Activated CD4-positive, alpha-beta T cell treated with anti-CD3 and anti-CD28 coated beads, Interleukin-2, amount 50 U/mL, for 16 hours (primary cell): ENCODE measurements around the gene LHX4.
A peak's percentile ranks its signal among the peaks of the same experiment; 100 is the strongest.
"Not testable (repeated sequence)": the region's sequence is repeated elsewhere in the genome, so short reads cannot be mapped to it uniquely, and the experiment has no call there.

ENCODE experiments used
- DNase-seq: peaks from one replicate; pipeline ENCODE4 v3.0.0-alpha.2; 2020

LHX4 gene

GRCh38 chr1:180198196-180198595 lies 31.9 kb upstream of the LHX4 start:
- no peak for DNase-seq

GRCh38 chr1:180198611-180199010 lies 31.5 kb upstream of the LHX4 start:
- DNase-seq: no peak

GRCh38 chr1:180199018-180199417 lies 31.0 kb upstream of the LHX4 start:
- no peak for DNase-seq

GRCh38 chr1:180201451-180202200 lies 28.4 kb upstream of the LHX4 start:
- DNase-seq: no peak

GRCh38 chr1:180202588-180202987 lies 27.5 kb upstream of the LHX4 start:
- DNase-seq: not testable (repeated sequence)

GRCh38 chr1:180204231-180204630 lies 25.8 kb upstream of the LHX4 start:
- no peak for DNase-seq

- no peak for DNase-seq
Measured at GRCh38 chr1:180206581-180206980, 23.5 kb upstream of the LHX4 start.

GRCh38 chr1:180208264-180208663 lies 21.8 kb upstream of the LHX4 start:
- DNase-seq: no peak

- DNase-seq: no peak
Measured at GRCh38 chr1:180210008-180210620, 19.9 kb upstream of the LHX4 start.

- no peak for DNase-seq
Measured at GRCh38 chr1:180211156-180211859, 18.8 kb upstream of the LHX4 start.

GRCh38 chr1:180211860-180212229 lies 18.2 kb upstream of the LHX4 start:
- no peak for DNase-seq

- peak; percentile 84 for DNase-seq
Measured at GRCh38 chr1:180213401-180214170, 16.5 kb upstream of the LHX4 start.

- DNase-seq: no peak
Measured at GRCh38 chr1:180215856-180216625, 14.0 kb upstream of the LHX4 start.

GRCh38 chr1:180217006-180217405 lies 13.1 kb upstream of the LHX4 start:
- no peak for DNase-seq

- DNase-seq: no peak
Measured at GRCh38 chr1:180218806-180219765, 11.0 kb upstream of the LHX4 start.

- DNase-seq: no peak
Measured at GRCh38 chr1:180219776-180220175, 10.3 kb upstream of the LHX4 start.

- DNase-seq: no peak
Measured at GRCh38 chr1:180221462-180221861, 8.6 kb upstream of the LHX4 start.

- no peak for DNase-seq
Measured at GRCh38 chr1:180224902-180225301, 5.2 kb upstream of the LHX4 start.

- no peak for DNase-seq
Measured at GRCh38 chr1:180225403-180225802, 4.7 kb upstream of the LHX4 start.

GRCh38 chr1:180227861-180228647 lies 2.0 kb upstream of the LHX4 start:
- no peak for DNase-seq
